ENCODE measurements around the gene SACM1L.

The SACM1L gene

GRCh38 chr3:45741742-45742460, 52.7 kb downstream of the SACM1L start:
- H4K8ac ChIP-seq (ENCODE audit: low read depth, low read length) = no peak overlapping the region
- H3K56ac ChIP-seq (ENCODE audit: low read length) = no peak overlapping the region
- no peak overlapping the region for H3K4ac ChIP-seq (ENCODE audit: low read depth, low read length)
- no peaks in the 10 kb centered on the region for H3K27me3 ChIP-seq (ENCODE audit: insufficient read depth, low read length, poor library complexity)
- no peak for DNase-seq
- H2AK5ac ChIP-seq (ENCODE audit: low read length) = no peak overlapping the region
- H3K23ac ChIP-seq (ENCODE audit: low read length) = no peak overlapping the region
- no peak overlapping the region for H3K18ac ChIP-seq (ENCODE audit: low read length)
- H4K5ac ChIP-seq (ENCODE audit: low read length) = no peak overlapping the region
- H3K4me3 ChIP-seq (ENCODE audit: low read length) = no peak overlapping the region
- H2BK120ac ChIP-seq (ENCODE audit: low read depth, low read length) = no peak overlapping the region
- no peak overlapping the region for H3K9ac ChIP-seq (ENCODE audit: low read length)
- H3K79me1 ChIP-seq (ENCODE audit: low read length) = peaks cover 1% of the 10 kb centered on the region
- H3K79me2 ChIP-seq (ENCODE audit: control insufficient read depth, insufficient read depth, low read length) = no peaks in the 10 kb centered on the region
- H3K36me3 ChIP-seq (ENCODE audit: control insufficient read depth, insufficient read depth, low read length) = peaks cover 9% of the 10 kb centered on the region
- no peak overlapping the region for H2BK15ac ChIP-seq (replicated peaks; ENCODE audit: low read depth)
- no peak overlapping the region for H3K4me2 ChIP-seq (ENCODE audit: low read length)
- H3K4me1 ChIP-seq (ENCODE audit: control insufficient read depth, low read depth, low read length) = peaks cover 2% of the 10 kb centered on the region
- H2BK5ac ChIP-seq (ENCODE audit: low read length) = no peak overlapping the region
- no CpG with 5 or more reads among the region's 6 CpGs for WGBS (ENCODE audit: extremely low coverage, insufficient coverage, low lambda C conversion rate)
- no peak overlapping the region for H3K27ac ChIP-seq (ENCODE audit: low read depth, low read length)

DNA sequence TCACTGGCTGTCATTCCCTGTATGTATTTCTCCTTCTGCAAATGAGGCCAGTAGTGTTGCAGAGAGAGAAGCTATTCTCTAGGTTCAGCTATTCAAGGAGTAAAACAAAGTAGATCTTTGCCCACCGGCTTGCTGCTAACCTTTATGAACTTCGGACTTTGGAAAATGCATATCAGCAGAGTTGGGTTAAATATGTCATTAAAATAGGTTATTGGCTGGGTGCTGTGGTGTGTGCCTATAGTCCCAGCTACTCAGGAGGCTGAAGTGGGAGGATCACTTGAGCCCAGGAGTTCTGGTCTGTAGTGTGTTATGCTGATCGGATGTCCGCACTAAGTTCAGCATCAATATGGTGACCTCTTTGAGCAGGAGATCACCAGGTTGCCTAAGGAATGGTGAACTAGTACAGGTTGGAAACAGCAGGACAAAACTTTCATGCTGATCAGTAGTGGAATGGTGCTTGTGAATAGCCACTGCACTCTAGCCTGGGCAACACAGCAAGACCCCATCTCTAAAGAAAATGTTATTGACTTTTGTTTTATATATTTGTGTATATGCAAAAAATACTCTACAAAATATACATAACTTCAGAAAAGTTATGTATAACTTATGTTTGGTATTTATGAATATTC, 53.4 kb downstream of the SACM1L start:
- Histone ChIP-seq H3K4ac (ENCODE audit: low read depth, low read length) (no peak overlapping the region), H3K36me3 (ENCODE audit: control insufficient read depth, insufficient read depth, low read length) (peaks cover 9% of the 10 kb centered on the region), H4K8ac (ENCODE audit: low read depth, low read length) (no peak overlapping the region), H2AK5ac (ENCODE audit: low read length) (no peak overlapping the region), H3K4me1 (ENCODE audit: control insufficient read depth, low read depth, low read length) (peaks cover 2% of the 10 kb centered on the region), H3K9ac (ENCODE audit: low read length) (no peak overlapping the region), H2BK15ac (replicated peaks; ENCODE audit: low read depth) (no peak overlapping the region), H3K4me3 (ENCODE audit: low read length) (no peak overlapping the region), H3K79me2 (ENCODE audit: control insufficient read depth, insufficient read depth, low read length) (no peaks in the 10 kb centered on the region), H3K56ac (ENCODE audit: low read length) (no peak overlapping the region), H4K5ac (ENCODE audit: low read length) (no peak overlapping the region), H3K4me2 (ENCODE audit: low read length) (no peak overlapping the region), H3K27me3 (ENCODE audit: insufficient read depth, low read length, poor library complexity) (no peaks in the 10 kb centered on the region), H3K27ac (ENCODE audit: low read depth, low read length) (no peak overlapping the region), H2BK5ac (ENCODE audit: low read length) (no peak overlapping the region), H3K79me1 (ENCODE audit: low read length) (peaks cover 1% of the 10 kb centered on the region), H3K18ac (ENCODE audit: low read length) (no peak overlapping the region), H2BK120ac (ENCODE audit: low read depth, low read length) (no peak overlapping the region), H3K23ac (ENCODE audit: low read length) (no peak overlapping the region)
- no peak for DNase-seq
- WGBS (ENCODE audit: extremely low coverage, insufficient coverage, low lambda C conversion rate) = no CpG with 5 or more reads among the region's 4 CpGs

DNA sequence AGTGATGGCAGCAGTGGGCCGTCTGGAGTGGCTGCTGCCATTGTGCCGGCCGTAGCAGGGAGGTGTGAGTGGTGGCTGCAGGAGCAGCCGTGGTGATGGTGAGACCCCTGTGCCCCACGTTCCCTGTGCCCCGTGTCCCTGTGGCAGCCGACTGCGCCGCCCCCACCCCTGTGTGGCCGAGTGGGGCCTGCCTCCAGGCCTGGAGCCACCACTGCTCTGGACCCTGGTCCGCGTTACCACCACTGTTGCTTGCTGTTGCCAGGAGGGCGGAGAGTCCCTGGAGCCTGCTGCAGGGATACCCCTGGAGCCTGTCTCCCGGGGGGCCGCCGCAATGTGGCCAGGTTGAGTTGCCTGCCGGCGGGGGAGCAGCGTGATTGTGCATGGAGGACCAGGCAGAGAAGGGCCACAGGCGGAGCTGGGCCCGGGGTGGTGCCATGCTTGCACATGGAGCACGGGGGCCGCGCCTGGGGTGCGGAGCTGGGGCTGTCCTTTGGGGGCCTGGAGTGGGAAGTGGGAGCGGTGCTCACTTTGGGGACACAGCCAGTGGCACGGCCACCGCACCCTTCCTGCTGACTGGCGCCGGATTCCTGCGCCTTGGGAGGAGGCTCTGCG, 57.1 kb downstream of the SACM1L start:
- no peak overlapping the region for H3K4ac ChIP-seq (ENCODE audit: low read depth, low read length)
- no peak overlapping the region for H3K56ac ChIP-seq (ENCODE audit: low read length)
- H3K4me1 ChIP-seq (ENCODE audit: control insufficient read depth, low read depth, low read length) = no peaks in the 10 kb centered on the region
- H3K18ac ChIP-seq (ENCODE audit: low read length) = no peak overlapping the region
- no peak overlapping the region for H2AK5ac ChIP-seq (ENCODE audit: low read length)
- no CpG with 5 or more reads among the region's 32 CpGs for WGBS (ENCODE audit: extremely low coverage, insufficient coverage, low lambda C conversion rate)
- H3K79me1 ChIP-seq (ENCODE audit: low read length) = no peaks in the 10 kb centered on the region
- H3K9ac ChIP-seq (ENCODE audit: low read length) = no peak overlapping the region
- no peak for DNase-seq
- no peak overlapping the region for H3K4me3 ChIP-seq (ENCODE audit: low read length)
- H3K79me2 ChIP-seq (ENCODE audit: control insufficient read depth, insufficient read depth, low read length) = no peaks in the 10 kb centered on the region
- no peak overlapping the region for H4K5ac ChIP-seq (ENCODE audit: low read length)
- H2BK5ac ChIP-seq (ENCODE audit: low read length) = no peak overlapping the region
- H3K36me3 ChIP-seq (ENCODE audit: control insufficient read depth, insufficient read depth, low read length) = peaks cover 6% of the 10 kb centered on the region
- no peak overlapping the region for H4K8ac ChIP-seq (ENCODE audit: low read depth, low read length)
- no peak overlapping the region for H3K23ac ChIP-seq (ENCODE audit: low read length)
- H3K27ac ChIP-seq (ENCODE audit: low read depth, low read length) = no peak overlapping the region
- no peaks in the 10 kb centered on the region for H3K27me3 ChIP-seq (ENCODE audit: insufficient read depth, low read length, poor library complexity)
- H3K4me2 ChIP-seq (ENCODE audit: low read length) = no peak overlapping the region
- H2BK120ac ChIP-seq (ENCODE audit: low read depth, low read length) = no peak overlapping the region
- no peak overlapping the region for H2BK15ac ChIP-seq (replicated peaks; ENCODE audit: low read depth)

- Histone ChIP-seq H3K4me1 (ENCODE audit: control insufficient read depth, low read depth, low read length) (no peaks in the 10 kb centered on the region), H3K18ac (ENCODE audit: low read length) (no peak overlapping the region), H3K4me3 (ENCODE audit: low read length) (no peak overlapping the region), H4K5ac (ENCODE audit: low read length) (no peak overlapping the region), H2BK5ac (ENCODE audit: low read length) (no peak overlapping the region), H2BK120ac (ENCODE audit: low read depth, low read length) (no peak overlapping the region), H3K27me3 (ENCODE audit: insufficient read depth, low read length, poor library complexity) (no peaks in the 10 kb centered on the region), H3K36me3 (ENCODE audit: control insufficient read depth, insufficient read depth, low read length) (peaks cover 6% of the 10 kb centered on the region), H3K23ac (ENCODE audit: low read length) (no peak overlapping the region), H2BK15ac (replicated peaks; ENCODE audit: low read depth) (no peak overlapping the region), H3K9ac (ENCODE audit: low read length) (no peak overlapping the region), H3K79me1 (ENCODE audit: low read length) (no peaks in the 10 kb centered on the region), H3K27ac (ENCODE audit: low read depth, low read length) (no peak overlapping the region), H3K79me2 (ENCODE audit: control insufficient read depth, insufficient read depth, low read length) (no peaks in the 10 kb centered on the region), H3K4me2 (ENCODE audit: low read length) (no peak overlapping the region), H2AK5ac (ENCODE audit: low read length) (no peak overlapping the region), H4K8ac (ENCODE audit: low read depth, low read length) (no peak overlapping the region), H3K4ac (ENCODE audit: low read depth, low read length) (no peak overlapping the region), H3K56ac (ENCODE audit: low read length) (no peak overlapping the region)
- no CpG with 5 or more reads among the region's 18 CpGs for WGBS (ENCODE audit: extremely low coverage, insufficient coverage, low lambda C conversion rate)
- no peak for DNase-seq
Observed at GRCh38 chr3:45746777-45747622, 57.8 kb downstream of the SACM1L start.

- Histone ChIP-seq H3K79me1 (ENCODE audit: low read length) (no peaks in the 10 kb centered on the region), H3K9ac (ENCODE audit: low read length) (no peak overlapping the region), H3K79me2 (ENCODE audit: control insufficient read depth, insufficient read depth, low read length) (no peaks in the 10 kb centered on the region), H3K4me2 (ENCODE audit: low read length) (no peak overlapping the region), H2BK15ac (replicated peaks; ENCODE audit: low read depth) (no peak overlapping the region), H3K4ac (ENCODE audit: low read depth, low read length) (no peak overlapping the region), H2BK120ac (ENCODE audit: low read depth, low read length) (no peak overlapping the region), H3K4me3 (ENCODE audit: low read length) (no peak overlapping the region), H3K23ac (ENCODE audit: low read length) (no peak overlapping the region), H3K36me3 (ENCODE audit: control insufficient read depth, insufficient read depth, low read length) (peaks cover 5% of the 10 kb centered on the region), H2BK5ac (ENCODE audit: low read length) (no peak overlapping the region), H3K4me1 (ENCODE audit: control insufficient read depth, low read depth, low read length) (no peaks in the 10 kb centered on the region), H4K8ac (ENCODE audit: low read depth, low read length) (no peak overlapping the region), H3K27ac (ENCODE audit: low read depth, low read length) (no peak overlapping the region), H3K56ac (ENCODE audit: low read length) (no peak overlapping the region), H3K18ac (ENCODE audit: low read length) (no peak overlapping the region), H4K5ac (ENCODE audit: low read length) (no peak overlapping the region), H2AK5ac (ENCODE audit: low read length) (no peak overlapping the region), H3K27me3 (ENCODE audit: insufficient read depth, low read length, poor library complexity) (no peaks in the 10 kb centered on the region)
- no CpG with 5 or more reads among the region's 8 CpGs for WGBS (ENCODE audit: extremely low coverage, insufficient coverage, low lambda C conversion rate)
- no peak for DNase-seq
Observed at GRCh38 chr3:45748068-45748467, 58.9 kb downstream of the SACM1L start.

Measured in mesendoderm (in vitro differentiated cells).